IPS DF 6.9 (cell line): ENCODE results near the gene PEAR1.

ENCODE experiments used
- DNase-seq: peaks from one replicate; pipeline ENCODE4 v3.0.0-alpha.2; 2013; ENCODE audit warnings: low read depth, low spot score
- H3K27ac ChIP-seq: one replicate; pipeline ENCODE4 v1.5.1; 2013; ENCODE audit warnings: low read length, control low read depth
- H3K27me3 ChIP-seq: 2 replicates; pipeline ENCODE4 v1.6.1; 2013; ENCODE audit warnings: mild to moderate bottlenecking, low read length; ENCODE audit not compliant: control insufficient read depth, insufficient read depth
- H3K36me3 ChIP-seq: 2 replicates; pipeline ENCODE4 v1.6.1; 2013; ENCODE audit warnings: low read length; ENCODE audit not compliant: control insufficient read depth, insufficient read depth
- H3K4me1 ChIP-seq: 2 replicates; pipeline ENCODE4 v1.6.1; 2013; ENCODE audit warnings: low read length; ENCODE audit not compliant: control insufficient read depth, insufficient read depth
- H3K4me3 ChIP-seq: 2 replicates; pipeline ENCODE4 v1.5.1; 2013; ENCODE audit warnings: mild to moderate bottlenecking, low read length
- H3K9me3 ChIP-seq: 2 replicates; pipeline ENCODE4 v1.6.1; 2013; ENCODE audit warnings: low read length, inconsistent platforms; ENCODE audit not compliant: control insufficient read depth, insufficient read depth
- WGBS: extraction: QIAGEN DNeasy Blood & Tissue Kit; methylation state at CpG from one replicate; pipeline ENCODE4 v1.1.7; 2013; ENCODE audit warnings: mixed read lengths, missing lambda C conversion rate; ENCODE audit not compliant: insufficient read length, insufficient coverage; 5-methylcytosine and 5-hydroxymethylcytosine counted together

The PEAR1 gene

DNA sequence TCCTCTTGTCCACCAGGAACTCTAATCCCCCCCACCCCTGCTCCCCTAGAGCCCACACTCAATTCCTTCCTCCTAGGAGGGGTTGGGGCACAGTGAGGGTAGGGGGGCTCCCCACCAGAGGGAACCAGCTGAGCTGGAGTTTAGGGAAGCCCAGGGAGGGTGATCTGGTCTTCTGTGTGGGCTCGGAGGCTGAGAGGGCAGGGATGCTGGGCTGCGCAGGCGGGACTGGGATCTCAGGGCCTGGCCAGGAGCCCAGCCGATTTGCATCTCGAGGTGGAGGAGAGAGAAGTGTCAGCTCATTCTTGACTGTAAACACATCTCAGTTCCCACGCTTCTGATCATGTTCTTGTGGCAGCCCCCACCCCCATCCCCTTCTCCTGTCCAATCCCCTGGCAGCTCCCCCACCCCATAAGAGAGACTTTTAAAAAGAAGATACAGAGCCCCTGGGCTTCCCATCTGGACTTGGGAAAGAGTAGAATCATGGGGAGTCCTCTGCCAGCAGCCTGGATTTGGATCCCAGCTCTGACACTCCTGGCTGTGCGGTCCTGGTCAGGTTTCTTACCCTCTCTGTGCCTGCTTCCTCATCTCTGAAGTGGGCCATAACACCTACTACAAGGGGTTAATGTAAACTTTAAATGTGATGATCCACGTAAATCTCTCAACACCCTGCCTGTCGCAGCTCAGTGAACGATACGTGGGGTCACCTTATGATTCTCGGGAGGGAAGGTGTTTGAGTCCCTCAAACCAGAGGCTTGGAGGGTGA, 6.6 kb downstream of the PEAR1 start:
- no peak for DNase-seq
- Histone ChIP-seq H3K27me3 (no peaks in the 10 kb centered on the region; the same call in 1 of the 2 replicates), H3K4me3 (no peak overlapping the region), H3K27ac (no peak overlapping the region), H3K4me1 (no peaks in the 10 kb centered on the region), H3K36me3 (no peaks in the 10 kb centered on the region), H3K9me3 (no peaks in the 10 kb centered on the region)
- no CpG with 5 or more reads among the region's 12 CpGs for WGBS

DNA sequence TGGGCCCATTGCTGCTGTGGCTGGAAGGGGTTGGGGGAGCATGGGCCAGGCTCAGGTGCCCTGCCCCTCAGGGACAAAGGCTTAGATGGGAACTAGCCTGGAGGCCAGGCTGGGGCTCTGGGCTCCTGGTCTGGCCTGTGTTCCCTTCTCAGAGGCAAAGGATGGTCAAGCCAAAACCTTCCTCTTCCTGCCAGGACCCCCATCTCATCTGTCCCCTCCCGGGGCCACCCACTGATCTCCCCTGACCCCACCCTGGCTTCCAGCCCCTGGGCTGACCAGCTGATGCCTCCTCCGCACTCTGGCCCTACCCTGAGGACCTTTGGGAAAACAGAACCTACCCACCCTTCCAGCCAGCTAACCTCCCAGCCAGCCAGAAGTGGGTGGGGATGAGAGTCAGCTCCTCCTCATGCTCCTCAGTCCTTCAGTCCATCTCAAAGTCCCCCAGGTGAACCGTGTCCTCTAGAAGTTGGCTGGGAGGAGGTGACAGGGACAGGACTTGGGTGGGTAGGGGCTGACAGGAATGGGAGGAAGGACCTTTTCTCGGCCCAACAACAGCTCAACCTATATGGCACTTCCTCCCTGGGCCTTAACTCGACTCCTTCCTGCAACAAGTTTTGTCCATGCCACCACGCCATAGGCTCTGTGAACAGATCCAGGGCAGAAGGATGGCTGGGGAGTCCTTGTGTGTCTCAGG, 7.5 kb downstream of the PEAR1 start:
- Histone ChIP-seq H3K4me3 (no peak overlapping the region), H3K9me3 (no peaks in the 10 kb centered on the region), H3K4me1 (no peaks in the 10 kb centered on the region), H3K27ac (no peak overlapping the region), H3K27me3 (no peaks in the 10 kb centered on the region), H3K36me3 (no peaks in the 10 kb centered on the region)
- WGBS = no CpG with 5 or more reads among the region's 6 CpGs
- no peak for DNase-seq

- WGBS = no CpG with 5 or more reads among the region's 4 CpGs
- Histone ChIP-seq H3K27me3 (no peaks in the 10 kb centered on the region), H3K4me3 (no peak overlapping the region)
Observed at GRCh38 chr1:156901590-156901900, 8.0 kb downstream of the PEAR1 start.

GRCh38 chr1:156901966-156902915, 8.7 kb downstream of the PEAR1 start:
- no peak overlapping the region for H3K4me3 ChIP-seq
- no peak overlapping the region for H3K27ac ChIP-seq
- no peaks in the 10 kb centered on the region for H3K27me3 ChIP-seq
- no peaks in the 10 kb centered on the region for H3K4me1 ChIP-seq
- no peaks in the 10 kb centered on the region for H3K36me3 ChIP-seq
- no CpG with 5 or more reads among the region's 23 CpGs for WGBS
- no peaks in the 10 kb centered on the region for H3K9me3 ChIP-seq
- no peak for DNase-seq

More at GRCh38 chr1:156901590-156901900, 8.0 kb downstream of the PEAR1 start:
- H3K9me3 ChIP-seq = no peaks in the 10 kb centered on the region
- H3K36me3 ChIP-seq = no peaks in the 10 kb centered on the region
- no peak overlapping the region for H3K27ac ChIP-seq
- no peaks in the 10 kb centered on the region for H3K4me1 ChIP-seq
- DNase-seq = no peak

- Histone ChIP-seq H3K36me3 (no peaks in the 10 kb centered on the region), H3K27ac (no peak overlapping the region), H3K9me3 (no peaks in the 10 kb centered on the region), H3K4me3 (no peak overlapping the region), H3K27me3 (no peaks in the 10 kb centered on the region), H3K4me1 (no peaks in the 10 kb centered on the region; the same call in 1 of the 2 replicates)
- no peak for DNase-seq
- no CpG with 5 or more reads among the region's 15 CpGs for WGBS
Observed at GRCh38 chr1:156903328-156904091, 10.0 kb downstream of the PEAR1 start.

DNA sequence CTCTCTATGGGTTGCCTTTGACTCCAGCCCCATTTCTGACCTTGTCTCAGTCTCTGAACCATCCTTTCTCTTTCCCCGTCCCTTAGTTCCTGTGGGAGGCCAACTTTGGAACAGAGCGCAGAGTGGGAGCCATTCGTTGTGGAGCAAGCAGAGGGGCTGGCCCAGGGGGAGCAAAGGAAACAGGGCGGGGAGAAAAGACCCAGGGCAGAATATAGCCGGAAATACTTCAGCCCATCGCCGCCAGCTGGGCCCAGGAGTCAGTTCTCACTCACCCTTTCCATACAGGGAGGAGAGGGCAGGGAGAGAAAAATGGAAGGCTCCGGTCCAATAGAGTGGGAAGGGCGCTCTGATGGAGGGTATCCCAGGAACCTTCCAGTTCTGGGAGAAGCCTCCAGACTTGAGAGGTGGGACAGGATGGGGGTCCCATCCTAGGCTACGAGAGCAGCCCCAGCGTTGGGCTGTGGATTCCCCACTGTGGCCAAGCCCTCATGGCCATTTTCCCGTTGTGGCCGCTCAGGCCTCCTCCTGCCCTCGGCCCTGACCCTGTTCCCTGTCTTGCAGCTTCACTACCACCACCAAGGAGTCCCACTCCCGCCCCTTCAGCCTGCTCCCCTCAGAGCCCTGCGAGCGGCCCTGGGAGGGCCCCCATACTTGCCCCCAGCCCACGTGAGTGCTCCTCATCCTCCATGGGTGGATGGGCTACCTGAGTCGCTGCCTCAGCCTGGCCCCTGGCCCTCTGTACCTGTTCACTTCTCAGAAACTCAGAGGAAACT, 10.9 kb downstream of the PEAR1 start:
- Histone ChIP-seq H3K4me1 (no peaks in the 10 kb centered on the region; the same call in 1 of the 2 replicates), H3K4me3 (no peak overlapping the region), H3K27ac (no peak overlapping the region), H3K36me3 (no peaks in the 10 kb centered on the region), H3K9me3 (no peaks in the 10 kb centered on the region), H3K27me3 (no peaks in the 10 kb centered on the region)
- DNase-seq = no peak
- no CpG with 5 or more reads among the region's 19 CpGs for whole genome bisulfite sequencing

- no peak for DNase-seq
- no peak overlapping the region for H3K4me3 ChIP-seq
- H3K27me3 ChIP-seq = no peaks in the 10 kb centered on the region
- no CpG with 5 or more reads among the region's 16 CpGs for WGBS
- H3K27ac ChIP-seq = no peak overlapping the region
- no peaks in the 10 kb centered on the region for H3K9me3 ChIP-seq
- no peaks in the 10 kb centered on the region; the same call in 1 of the 2 replicates for H3K4me1 ChIP-seq
- no peaks in the 10 kb centered on the region for H3K36me3 ChIP-seq
Observed at GRCh38 chr1:156905176-156905575, 11.7 kb downstream of the PEAR1 start.

DNA sequence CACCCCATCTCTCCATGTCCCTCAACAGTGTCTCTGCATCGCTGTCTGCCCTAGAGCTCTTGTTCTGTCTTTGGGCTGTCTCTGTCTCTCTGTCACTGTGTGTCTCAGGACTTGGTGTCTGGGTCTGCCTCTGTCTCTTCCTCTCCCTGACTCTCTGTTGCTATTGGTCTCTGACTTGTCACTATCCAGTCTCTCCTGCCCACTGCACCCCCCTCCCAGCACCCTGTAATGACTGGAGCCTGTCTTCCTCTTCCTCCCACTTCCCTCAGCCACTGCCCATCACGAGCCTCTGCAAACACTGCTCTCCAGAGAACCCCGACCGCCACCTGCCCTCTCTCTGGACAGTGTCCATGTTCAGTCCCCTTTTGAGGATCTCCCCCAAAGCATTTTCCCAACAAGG, 12.1 kb downstream of the PEAR1 start:
- Histone ChIP-seq H3K4me1 (no peaks in the 10 kb centered on the region; the same call in 1 of the 2 replicates), H3K27me3 (no peaks in the 10 kb centered on the region), H3K4me3 (no peak overlapping the region), H3K36me3 (no peaks in the 10 kb centered on the region), H3K27ac (no peak overlapping the region), H3K9me3 (no peaks in the 10 kb centered on the region)
- DNase-seq = no peak
- no CpG with 5 or more reads among the region's 4 CpGs for WGBS

- Histone ChIP-seq H3K4me1 (no peaks in the 10 kb centered on the region; the same call in 1 of the 2 replicates), H3K9me3 (no peaks in the 10 kb centered on the region), H3K4me3 (no peak overlapping the region), H3K27me3 (no peaks in the 10 kb centered on the region), H3K27ac (no peak overlapping the region), H3K36me3 (no peaks in the 10 kb centered on the region)
- DNase-seq = no peak
- no CpG with 5 or more reads among the region's 16 CpGs for WGBS
Observed at GRCh38 chr1:156906206-156906906, 12.8 kb downstream of the PEAR1 start.
